Neural progenitor cell (in vitro differentiated cells): Measurements from ENCODE around the gene SPACA6. TPM values are rescaled to one million over a fixed set of nuclear protein-coding genes. Genes with fewer than 3 reads are reported as not detected.

Experiments used
- DNase-seq: peaks from one replicate; pipeline ENCODE4 v3.0.0-alpha.2; 2016; ENCODE audit warnings: low spot score
- H2AFZ ChIP-seq: fragments of 200-600 bp; sonication (generic); replicated peaks from 2 replicates; pipeline ENCODE4 v1.6.1; 2016; ENCODE audit warnings: antibody characterized with exemption
- H3F3A ChIP-seq: fragments of 200-600 bp; sonication (generic); 2 replicates; pipeline ENCODE4 v1.6.1; 2016; ENCODE audit warnings: antibody characterized with exemption, low read depth
- H3K27ac ChIP-seq: fragments of 200-600 bp; sonication (generic); 2 replicates; pipeline ENCODE4 v1.5.1; 2016; ENCODE audit warnings: mild to moderate bottlenecking
- H3K27me3 ChIP-seq: fragments of 200-600 bp; sonication (generic); 2 replicates; pipeline ENCODE4 v1.6.1; 2016; ENCODE audit warnings: mild to moderate bottlenecking, moderate library complexity
- H3K36me3 ChIP-seq: fragments of 200-600 bp; sonication (generic); 2 replicates; pipeline ENCODE4 v1.5.1; 2016
- H3K4me1 ChIP-seq: fragments of 200-600 bp; sonication (generic); 2 replicates; pipeline ENCODE4 v1.6.1; 2016; ENCODE audit warnings: mixed run types
- H3K4me2 ChIP-seq: fragments of 200-600 bp; sonication (generic); 2 replicates; pipeline ENCODE4 v1.6.1; 2016
- H3K4me3 ChIP-seq: fragments of 200-600 bp; sonication (generic); 2 replicates; pipeline ENCODE4 v1.5.1; 2016
- H3K79me2 ChIP-seq: fragments of 200-600 bp; sonication (generic); 2 replicates; pipeline ENCODE4 v1.6.1; 2016; ENCODE audit warnings: low read depth
- H3K9ac ChIP-seq: fragments of 200-600 bp; sonication (generic); 2 replicates; pipeline ENCODE4 v1.6.1; 2016
- H3K9me3 ChIP-seq: fragments of 200-600 bp; sonication (generic); 2 replicates; pipeline ENCODE4 v1.5.1; 2016; ENCODE audit warnings: low read depth
- H4K20me1 ChIP-seq: fragments of 200-600 bp; sonication (generic); 2 replicates; pipeline ENCODE4 v1.6.1; 2016; ENCODE audit warnings: low read depth
- H3K27ac Mint-ChIP-seq: 3 replicates; pipeline ENCODE4 v1.8.0; 2021; ENCODE audit warnings: mixed read lengths
- H3K27me3 Mint-ChIP-seq: 2 replicates; pipeline ENCODE4 v1.8.0; 2022; ENCODE audit warnings: low read depth, mild to moderate bottlenecking, inconsistent platforms, moderate library complexity, mixed read lengths; ENCODE audit not compliant: insufficient read depth
- H3K36me3 Mint-ChIP-seq: 3 replicates; pipeline ENCODE4 v1.8.0; 2021; ENCODE audit warnings: mixed read lengths
- H3K4me1 Mint-ChIP-seq: 3 replicates; pipeline ENCODE4 v1.8.0; 2021; ENCODE audit warnings: mixed read lengths
- H3K4me3 Mint-ChIP-seq: 3 replicates; pipeline ENCODE4 v1.8.0; 2021; ENCODE audit warnings: mild to moderate bottlenecking, moderate library complexity, mixed read lengths
- H3K9me3 Mint-ChIP-seq: 3 replicates; pipeline ENCODE4 v1.8.0; 2020; ENCODE audit warnings: mixed read lengths
- CTCF ChIP-seq: fragments of 200-600 bp; sonication (generic); IDR thresholded peaks from 2 replicates; pipeline ENCODE4 v1.5.1; 2017; ENCODE audit warnings: antibody characterized with exemption, mild to moderate bottlenecking
- EZH2 ChIP-seq: fragments of 200-600 bp; sonication (generic); IDR thresholded peaks from 2 replicates; pipeline ENCODE4 v1.6.1; 2017; ENCODE audit warnings: antibody characterized with exemption, mild to moderate bottlenecking, moderate library complexity
- EZH2phosphoT487 ChIP-seq: fragments of 200-600 bp; sonication (generic); IDR thresholded peaks from 2 replicates; pipeline ENCODE4 v1.6.1; 2017; ENCODE audit warnings: antibody characterized with exemption
- total RNA-seq: library from RNA; depleted of rRNA; stranded (reverse); fragments of >200 nt; gene quantifications from 2 replicates; pipeline ENCODE4 v1.2.3, GENCODE V29; 2015; ENCODE audit warnings: low replicate concordance

Gene SPACA6
- total RNA-seq, 1 donor from 2014 or later: 6.9 TPM

- H3K4me1 Mint-ChIP-seq: peaks cover 3% of the 10 kb centered on the region
- Histone ChIP-seq H3K79me2 (no peaks in the 10 kb centered on the region), H4K20me1 (no peaks in the 10 kb centered on the region), H3K27ac (no peak overlapping the region), H3F3A (no peaks in the 10 kb centered on the region), H3K4me1 (no peaks in the 10 kb centered on the region), H3K27me3 (no peaks in the 10 kb centered on the region), H3K4me2 (no peak overlapping the region), H3K9me3 (no peaks in the 10 kb centered on the region), H2AFZ (no peak overlapping the region), H3K36me3 (no peaks in the 10 kb centered on the region), H3K9ac (no peak overlapping the region), H3K4me3 (no peak overlapping the region)
- no peak overlapping the region for H3K4me3 Mint-ChIP-seq
- peaks cover 2% of the 10 kb centered on the region for H3K9me3 Mint-ChIP-seq
- DNase-seq: no peak
- H3K36me3 Mint-ChIP-seq: peaks cover 2% of the 10 kb centered on the region
- peaks cover 11% of the 10 kb centered on the region for H3K27me3 Mint-ChIP-seq
- H3K27ac Mint-ChIP-seq: no peak overlapping the region
- TF ChIP-seq EZH2phosphoT487: no peak
- no peak for TF ChIP-seq CTCF
- no peak for TF ChIP-seq EZH2
These were observed 11.7 kb upstream of the SPACA6 start for GRCh38 chr19:51681286-51681941.

- Histone ChIP-seq H3K79me2 (no peaks in the 10 kb centered on the region), H3K4me2 (no peak overlapping the region), H3K9me3 (no peaks in the 10 kb centered on the region), H3F3A (peaks cover 31% of the 10 kb centered on the region), H3K9ac (no peak overlapping the region), H4K20me1 (peaks cover 4% of the 10 kb centered on the region), H3K36me3 (no peaks in the 10 kb centered on the region), H3K4me1 (peaks cover 8% of the 10 kb centered on the region), H3K27me3 (no peaks in the 10 kb centered on the region), H3K27ac (no peak overlapping the region), H3K4me3 (no peak overlapping the region), H2AFZ (no peak overlapping the region)
- no peak for DNase-seq
- peaks cover 10% of the 10 kb centered on the region for H3K27me3 Mint-ChIP-seq
- no peak for TF ChIP-seq EZH2
- TF ChIP-seq CTCF: no peak
- TF ChIP-seq EZH2phosphoT487: no peak
- H3K4me1 Mint-ChIP-seq: peaks cover 21% of the 10 kb centered on the region
- H3K36me3 Mint-ChIP-seq: peaks cover 2% of the 10 kb centered on the region
- no peak overlapping the region for H3K4me3 Mint-ChIP-seq
- peaks cover 2% of the 10 kb centered on the region for H3K9me3 Mint-ChIP-seq
- no peak overlapping the region for H3K27ac Mint-ChIP-seq
These were observed 7.0 kb upstream of the SPACA6 start for GRCh38 chr19:51686171-51686570.

GRCh38 chr19:51687791-51688670, 5.1 kb upstream of the SPACA6 start:
- peak overlapping the region; percentile 87 for H3K4me3 Mint-ChIP-seq
- TF ChIP-seq CTCF (no peak), EZH2 (no peak), EZH2phosphoT487 (no peak)
- H3K36me3 ChIP-seq: no peaks in the 10 kb centered on the region
- H3K4me3 ChIP-seq: peak overlapping the region; percentile 86
- H3K27me3 Mint-ChIP-seq: peaks cover 13% of the 10 kb centered on the region
- DNase-seq: peak; percentile 72
- H3K36me3 Mint-ChIP-seq: peaks cover 2% of the 10 kb centered on the region
- H3K9me3 Mint-ChIP-seq: peaks cover 2% of the 10 kb centered on the region
- H3K4me2 ChIP-seq: peak overlapping the region; percentile 91
- no peaks in the 10 kb centered on the region for H3K27me3 ChIP-seq
- peak overlapping the region; percentile 80 for H3K27ac Mint-ChIP-seq
- H3K9ac ChIP-seq: no peak overlapping the region
- peaks cover 18% of the 10 kb centered on the region for H3K4me1 ChIP-seq
- H3F3A ChIP-seq: peaks cover 31% of the 10 kb centered on the region
- peaks cover 19% of the 10 kb centered on the region for H4K20me1 ChIP-seq
- H3K4me1 Mint-ChIP-seq: peaks cover 32% of the 10 kb centered on the region
- no peaks in the 10 kb centered on the region for H3K79me2 ChIP-seq
- peak overlapping the region; percentile 14 for H3K27ac ChIP-seq
- no peaks in the 10 kb centered on the region for H3K9me3 ChIP-seq
- H2AFZ ChIP-seq: peak overlapping the region; percentile 81
